ENCODE results near the gene CLCN1.

Gene CLCN1

DNA sequence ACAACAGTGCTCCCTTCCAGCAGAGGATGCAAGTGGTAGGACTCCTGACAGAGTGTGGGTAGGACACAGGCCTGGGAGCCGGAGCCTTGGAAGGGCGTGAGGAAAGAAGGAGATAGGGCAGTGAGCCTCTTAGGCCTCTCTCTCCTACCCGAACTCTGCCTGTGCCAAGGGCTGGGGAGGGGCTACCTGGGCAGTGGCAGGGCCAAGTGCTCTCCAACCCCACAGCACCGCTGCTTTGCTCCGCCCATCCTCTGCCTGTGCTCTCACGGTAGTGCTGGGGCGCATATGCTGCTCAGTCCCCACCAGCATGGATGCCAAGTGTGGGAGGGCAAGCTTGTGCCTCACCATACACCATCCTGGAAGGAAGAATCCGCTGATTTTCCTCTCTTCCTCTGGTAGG is 39.1 kb downstream of the CLCN1 start:
- DNase-seq (ENCODE audit: low read depth in 1 of 2, low spot score in 1 of 2): no peak

DNA sequence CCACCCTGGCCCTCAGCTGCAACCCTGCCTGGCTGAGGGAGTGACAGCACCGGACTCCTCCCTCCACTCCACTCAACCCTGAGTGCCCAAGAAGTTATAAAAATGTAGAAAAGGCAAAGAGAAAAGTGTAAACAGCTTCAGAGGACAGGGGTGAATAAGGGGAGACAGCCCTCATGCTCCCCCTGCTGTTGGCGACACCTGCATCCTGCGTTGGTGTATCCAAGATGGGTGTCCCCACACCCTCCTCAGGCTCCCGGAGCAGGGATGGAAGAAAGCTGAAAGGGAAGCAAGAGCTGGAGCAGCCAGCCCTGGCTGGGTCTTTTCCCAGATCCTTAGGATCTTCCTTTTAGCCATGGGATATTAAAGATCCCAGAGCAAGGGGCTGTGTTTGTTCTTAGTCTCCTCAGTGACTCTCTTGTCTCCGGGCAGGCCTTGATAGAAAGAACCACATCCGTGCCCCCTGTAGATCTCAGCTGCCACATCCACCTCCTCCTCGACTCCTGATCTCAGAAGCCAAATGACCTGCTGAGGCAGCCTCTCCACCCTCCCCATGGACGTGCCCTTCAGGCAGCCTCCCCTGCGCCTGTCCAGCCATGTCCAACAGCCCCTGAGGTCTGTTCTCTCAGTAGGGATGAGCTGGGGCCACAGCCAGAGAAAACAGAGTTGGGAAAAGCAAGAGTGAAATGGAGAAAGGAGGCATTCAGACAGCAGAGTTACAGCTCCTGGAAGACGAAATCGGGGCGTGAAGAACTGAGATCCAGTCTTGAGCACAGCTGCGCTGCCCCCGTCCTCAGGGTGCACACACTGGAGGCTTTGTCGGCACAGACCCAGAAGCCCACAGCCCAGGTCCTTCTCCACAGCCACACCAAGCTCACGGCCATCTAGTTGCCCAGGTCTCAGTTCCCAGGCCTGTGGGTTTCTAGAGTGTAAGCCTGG is 39.8 kb downstream of the CLCN1 start:
- Histone ChIP-seq H3K4me3 (replicated peaks; ENCODE audit: insufficient read depth, low read length) (no peak overlapping the region), H3K27me3 (ENCODE audit: insufficient read depth, poor library complexity, severe bottlenecking) (peaks cover 8% of the 10 kb centered on the region), H3K27ac (replicated peaks) (no peak overlapping the region)
- TF ChIP-seq POLR2AphosphoS5 (IDR thresholded peaks at IDR 0.05; ENCODE audit: low read depth) (no peak), SPI1 (IDR thresholded peaks at IDR 0.05; ENCODE audit: borderline replicate concordance, low read depth) (no peak), GABPA (IDR thresholded peaks at IDR 0.05; ENCODE audit: low read depth) (no peak)
- TF ChIP-seq, protein P1, sequence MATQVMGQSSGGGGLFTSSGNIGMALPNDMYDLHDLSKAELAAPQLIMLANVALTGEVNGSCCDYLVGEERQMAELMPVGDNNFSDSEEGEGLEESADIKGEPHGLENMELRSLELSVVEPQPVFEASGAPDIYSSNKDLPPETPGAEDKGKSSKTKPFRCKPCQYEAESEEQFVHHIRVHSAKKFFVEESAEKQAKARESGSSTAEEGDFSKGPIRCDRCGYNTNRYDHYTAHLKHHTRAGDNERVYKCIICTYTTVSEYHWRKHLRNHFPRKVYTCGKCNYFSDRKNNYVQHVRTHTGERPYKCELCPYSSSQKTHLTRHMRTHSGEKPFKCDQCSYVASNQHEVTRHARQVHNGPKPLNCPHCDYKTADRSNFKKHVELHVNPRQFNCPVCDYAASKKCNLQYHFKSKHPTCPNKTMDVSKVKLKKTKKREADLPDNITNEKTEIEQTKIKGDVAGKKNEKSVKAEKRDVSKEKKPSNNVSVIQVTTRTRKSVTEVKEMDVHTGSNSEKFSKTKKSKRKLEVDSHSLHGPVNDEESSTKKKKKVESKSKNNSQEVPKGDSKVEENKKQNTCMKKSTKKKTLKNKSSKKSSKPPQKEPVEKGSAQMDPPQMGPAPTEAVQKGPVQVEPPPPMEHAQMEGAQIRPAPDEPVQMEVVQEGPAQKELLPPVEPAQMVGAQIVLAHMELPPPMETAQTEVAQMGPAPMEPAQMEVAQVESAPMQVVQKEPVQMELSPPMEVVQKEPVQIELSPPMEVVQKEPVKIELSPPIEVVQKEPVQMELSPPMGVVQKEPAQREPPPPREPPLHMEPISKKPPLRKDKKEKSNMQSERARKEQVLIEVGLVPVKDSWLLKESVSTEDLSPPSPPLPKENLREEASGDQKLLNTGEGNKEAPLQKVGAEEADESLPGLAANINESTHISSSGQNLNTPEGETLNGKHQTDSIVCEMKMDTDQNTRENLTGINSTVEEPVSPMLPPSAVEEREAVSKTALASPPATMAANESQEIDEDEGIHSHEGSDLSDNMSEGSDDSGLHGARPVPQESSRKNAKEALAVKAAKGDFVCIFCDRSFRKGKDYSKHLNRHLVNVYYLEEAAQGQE (IDR thresholded peaks at IDR 0.05; ENCODE audit: insufficient replicate concordance, low read depth): no peak
- TF ChIP-seq, protein P2, sequence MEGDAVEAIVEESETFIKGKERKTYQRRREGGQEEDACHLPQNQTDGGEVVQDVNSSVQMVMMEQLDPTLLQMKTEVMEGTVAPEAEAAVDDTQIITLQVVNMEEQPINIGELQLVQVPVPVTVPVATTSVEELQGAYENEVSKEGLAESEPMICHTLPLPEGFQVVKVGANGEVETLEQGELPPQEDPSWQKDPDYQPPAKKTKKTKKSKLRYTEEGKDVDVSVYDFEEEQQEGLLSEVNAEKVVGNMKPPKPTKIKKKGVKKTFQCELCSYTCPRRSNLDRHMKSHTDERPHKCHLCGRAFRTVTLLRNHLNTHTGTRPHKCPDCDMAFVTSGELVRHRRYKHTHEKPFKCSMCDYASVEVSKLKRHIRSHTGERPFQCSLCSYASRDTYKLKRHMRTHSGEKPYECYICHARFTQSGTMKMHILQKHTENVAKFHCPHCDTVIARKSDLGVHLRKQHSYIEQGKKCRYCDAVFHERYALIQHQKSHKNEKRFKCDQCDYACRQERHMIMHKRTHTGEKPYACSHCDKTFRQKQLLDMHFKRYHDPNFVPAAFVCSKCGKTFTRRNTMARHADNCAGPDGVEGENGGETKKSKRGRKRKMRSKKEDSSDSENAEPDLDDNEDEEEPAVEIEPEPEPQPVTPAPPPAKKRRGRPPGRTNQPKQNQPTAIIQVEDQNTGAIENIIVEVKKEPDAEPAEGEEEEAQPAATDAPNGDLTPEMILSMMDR (IDR thresholded peaks at IDR 0.05; ENCODE audit: insufficient read depth, low read length): no peak
- no peak for DNase-seq (ENCODE audit: low read depth in 1 of 2, low spot score in 1 of 2)

More for the DNA sequence above, 39.1 kb downstream of the CLCN1 start:
- TF ChIP-seq, protein P2 (IDR thresholded peaks at IDR 0.05; ENCODE audit: insufficient read depth, low read length): no peak
- TF ChIP-seq POLR2AphosphoS5 (IDR thresholded peaks at IDR 0.05; ENCODE audit: low read depth) (no peak), SPI1 (IDR thresholded peaks at IDR 0.05; ENCODE audit: borderline replicate concordance, low read depth) (no peak), GABPA (IDR thresholded peaks at IDR 0.05; ENCODE audit: low read depth) (no peak)
- TF ChIP-seq, protein P1 (IDR thresholded peaks at IDR 0.05; ENCODE audit: insufficient replicate concordance, low read depth): no peak
- no peak overlapping the region for H3K27ac ChIP-seq (replicated peaks)
- H3K4me3 ChIP-seq (replicated peaks; ENCODE audit: insufficient read depth, low read length): no peak overlapping the region
- H3K27me3 ChIP-seq (ENCODE audit: insufficient read depth, poor library complexity, severe bottlenecking): peaks cover under 1% of the 10 kb centered on the region

DNA sequence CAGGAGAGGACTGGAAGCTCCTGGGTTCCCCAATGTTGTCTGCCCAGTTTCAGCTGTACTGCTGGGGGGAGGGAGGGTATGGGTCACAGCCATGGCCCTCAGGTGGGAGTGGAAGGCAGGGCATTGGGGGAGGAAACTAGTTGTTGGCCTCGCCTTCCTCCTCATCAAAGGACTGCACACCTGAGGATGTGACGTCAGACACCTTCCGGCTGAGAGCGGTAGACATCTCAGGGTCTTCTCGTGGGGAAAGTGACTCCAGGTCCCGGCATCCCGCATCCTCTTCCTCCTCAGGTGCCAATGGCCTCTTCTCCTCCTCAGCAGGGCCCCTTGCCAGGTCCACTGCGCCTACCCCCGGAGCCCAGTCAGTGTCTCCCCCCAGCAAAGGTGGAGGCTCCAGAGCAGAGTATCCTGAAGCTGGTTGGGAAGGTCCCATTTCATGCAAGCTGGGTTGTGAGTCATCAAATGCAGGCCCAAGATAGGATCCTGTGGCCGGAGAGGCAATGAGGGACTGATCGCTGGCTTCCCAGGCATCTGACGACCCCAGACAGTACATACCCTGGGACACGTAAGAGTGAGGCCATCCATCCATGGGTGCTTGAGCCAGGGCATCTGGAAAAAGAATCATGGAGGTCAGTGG is 40.6 kb downstream of the CLCN1 start:
- TF ChIP-seq, protein P1 (IDR thresholded peaks at IDR 0.05; ENCODE audit: insufficient replicate concordance, low read depth): no peak
- TF ChIP-seq GABPA (IDR thresholded peaks at IDR 0.05; ENCODE audit: low read depth) (no peak), POLR2AphosphoS5 (IDR thresholded peaks at IDR 0.05; ENCODE audit: low read depth) (no peak), SPI1 (IDR thresholded peaks at IDR 0.05; ENCODE audit: borderline replicate concordance, low read depth) (no peak)
- TF ChIP-seq, protein P2 (IDR thresholded peaks at IDR 0.05; ENCODE audit: insufficient read depth, low read length): no peak
- no peak overlapping the region for H3K4me3 ChIP-seq (replicated peaks; ENCODE audit: insufficient read depth, low read length)
- DNase-seq (ENCODE audit: low read depth in 1 of 2, low spot score in 1 of 2): no peak
- H3K27ac ChIP-seq (replicated peaks): no peak overlapping the region
- H3K27me3 ChIP-seq (ENCODE audit: insufficient read depth, poor library complexity, severe bottlenecking): peaks cover 15% of the 10 kb centered on the region

All from HL-60 (cell line).